Measurements from ENCODE around the gene INIP. TPM values are rescaled to one million over a fixed set of nuclear protein-coding genes. Genes with fewer than 3 reads are reported as not detected.

The INIP gene
- total RNA-seq, 1 experiment from 2014 or later, result 24.5 TPM

GRCh38 chr9:112754578-112754977, 36.7 kb upstream of the INIP start:
- no peak overlapping the region for H2AK5ac ChIP-seq (ENCODE audit: insufficient read length, low read length)
- H3K79me1 ChIP-seq (ENCODE audit: insufficient read depth, low read depth, low read length, poor library complexity, severe bottlenecking), result no peaks in the 10 kb centered on the region
- H3K4ac ChIP-seq (ENCODE audit: low read depth, low read length), result no peak overlapping the region
- no peak overlapping the region for H3K27ac ChIP-seq (ENCODE audit: insufficient read length, low read depth, low read length)
- no peak overlapping the region for H3K56ac ChIP-seq (ENCODE audit: insufficient read length, low read depth, low read length)
- H4K20me1 ChIP-seq (ENCODE audit: control insufficient read depth, insufficient read depth, insufficient read length), result no peaks in the 10 kb centered on the region
- H3K9me3 ChIP-seq (ENCODE audit: control insufficient read depth, low read depth, low read length), result no peaks in the 10 kb centered on the region
- no peak overlapping the region for H3K4me3 Mint-ChIP-seq
- no peak overlapping the region for H2BK120ac ChIP-seq (ENCODE audit: low read depth, low read length, poor library complexity, severe bottlenecking)
- H3K14ac ChIP-seq (ENCODE audit: insufficient read depth, low read length), result no peak overlapping the region
- H3K27ac Mint-ChIP-seq, result peak overlapping the region in 1 of 3 experiments; percentile 9; a peak in 1 of 7 replicates
- H3K9me3 Mint-ChIP-seq, result no peaks in the 10 kb centered on the region; a peak in 1 of 5 replicates
- H3K4me1 Mint-ChIP-seq, result peaks cover 24 to 25% of the 10 kb centered on the region in 2 experiments
- H3K9ac ChIP-seq (ENCODE audit: extremely low read depth, insufficient read length, low read length), result no peak overlapping the region
- WGBS (ENCODE audit: extremely low coverage, insufficient read length, low lambda C conversion rate), result no CpG with 5 or more reads among the region's 3 CpGs
- no peak overlapping the region for H4K5ac ChIP-seq (ENCODE audit: insufficient read length, low read depth, low read length)
- DNase-seq, result no peak
- no peak for TF ChIP-seq CTCF (conservative IDR thresholded peaks at IDR 0.05)
- no peak overlapping the region for H2BK15ac ChIP-seq (ENCODE audit: low read depth, low read length)
- no peak overlapping the region for H3K4me2 ChIP-seq (ENCODE audit: insufficient read depth, insufficient read length, low read length)
- H2BK12ac ChIP-seq (ENCODE audit: insufficient read length, low read depth, low read length), result no peak overlapping the region
- H3K36me3 Mint-ChIP-seq (ENCODE audit: insufficient read depth in 1 of 3, low read depth in 3 of 3), result no peaks in the 10 kb centered on the region
- peaks cover 3% of the 10 kb centered on the region; the same call in 1 of the 2 replicates for H3K4me1 ChIP-seq (ENCODE audit: insufficient read depth, low read length)
- H3K18ac ChIP-seq (ENCODE audit: insufficient read length, low read depth, low read length), result no peak overlapping the region
- H3K27me3 Mint-ChIP-seq (ENCODE audit: low read depth), result peaks cover 8% of the 10 kb centered on the region
- H2AFZ ChIP-seq (ENCODE audit: low read length), result no peak overlapping the region
- no peak overlapping the region for H2BK20ac ChIP-seq (ENCODE audit: low read depth, low read length, poor library complexity, severe bottlenecking)
- 0 out of 2 replicates have a peak, but pooled peaks cover 1% of the 10 kb centered on the region for H3K27me3 ChIP-seq (ENCODE audit: insufficient read depth, low read length)
- H4K91ac ChIP-seq (ENCODE audit: insufficient read length, low read depth, low read length), result no peak overlapping the region
- peaks cover 14% of the 10 kb centered on the region for H3K23me2 ChIP-seq (ENCODE audit: insufficient read length, low read depth, low read length, poor library complexity, severe bottlenecking)
- no peak overlapping the region for H2BK5ac ChIP-seq (ENCODE audit: insufficient read length, low read length)
- H3K79me2 ChIP-seq (ENCODE audit: insufficient read depth, low read length), result no peaks in the 10 kb centered on the region
- no peak overlapping the region for H3T11ph ChIP-seq (ENCODE audit: low read length)
- H3K23ac ChIP-seq (ENCODE audit: insufficient read length, low read depth, low read length), result no peak overlapping the region
- no peak overlapping the region for H4K8ac ChIP-seq (replicated peaks; ENCODE audit: insufficient read length, low read depth, low read length)

Measured in H9 (cell line).